A549 (cell line): ENCODE data around the gene PEPD. TPM values are rescaled to one million over a fixed set of nuclear protein-coding genes. Genes with fewer than 3 reads are reported as not detected.

ENCODE experiments used
- ATAC-seq, 2 experiments: fragments of 200-7000 bp in 1 of 2; fragments of >200 bp in 1 of 2; cut with Nextera tagmentation in 1 of 2; cut with Tn5 transposase in 1 of 2; 3 replicates each; pipeline versions ENCODE4 v1.8.0 to v1.9.1; 2018 to 2020; ENCODE audit warnings: mild to moderate bottlenecking in 1 of 2, moderate library complexity in 1 of 2
- CTCF ChIA-PET: fragments of 300-600 bp; sonication (Branson Sonifier 250); formaldehyde crosslinking; extraction: SDS; loops from one replicate; lab custom pipeline; 2021; ENCODE audit warnings: antibody characterized with exemption, inconsistent platforms; lab: Yijun Ruan, JAX
- POLR2A ChIA-PET: fragments of 350-600 bp; formaldehyde crosslinking; extraction: SDS; loops from one replicate; lab custom pipeline; 2021; ENCODE audit warnings: antibody characterized with exemption, inconsistent platforms; lab: Yijun Ruan, JAX
- DNase-seq, 2 experiments: peaks; one replicate each; pipeline versions ENCODE4 v3.0.0 to v3.0.0-alpha.2; 2011 to 2016; ENCODE audit warnings: low read depth in 1 of 2, low spot score in 1 of 2
- FAIRE-seq: peaks from 2 replicates; lab custom pipeline; 2011; peaks lifted over from hg19 to GRCh38; lab: Jason Lieb, UNC
- H3K27ac ChIP-seq, 2 experiments: fragments of >200 bp; sonication (Bioruptor Twin); formaldehyde crosslinking; 3 replicates each; pipeline ENCODE4 v1.5.1; 2016 to 2017
- H3K4me1 ChIP-seq: fragments of >200 bp; sonication (Bioruptor Twin); formaldehyde crosslinking; 3 replicates; pipeline ENCODE4 v1.6.1; 2016
- H3K4me2 ChIP-seq: fragments of >200 bp; sonication (Bioruptor Twin); formaldehyde crosslinking; 3 replicates; pipeline ENCODE4 v1.6.1; 2016
- H3K4me3 ChIP-seq: fragments of >200 bp; sonication (Bioruptor Twin); formaldehyde crosslinking; 3 replicates; pipeline ENCODE4 v1.5.1; 2016
- H3K9me3 ChIP-seq: fragments of >200 bp; sonication (Bioruptor Twin); formaldehyde crosslinking; 3 replicates; pipeline ENCODE4 v1.6.1; 2016
- CEBPB ChIP-seq, 2 experiments: fragments of >200 bp in 1 of 2; sonication (Bioruptor Twin) in 1 of 2; formaldehyde crosslinking in 1 of 2; IDR thresholded peaks; 2 replicates each; pipeline ENCODE4 v1.6.1; 2012 to 2016
- E2F6 ChIP-seq: IDR thresholded peaks from 2 replicates; pipeline ENCODE4 v1.6.1; 2012; ENCODE audit warnings: low read depth, borderline replicate concordance
- ESRRA ChIP-seq: fragments of 150-350 bp; IDR thresholded peaks from 2 replicates; pipeline ENCODE4 v1.6.1; 2014; ENCODE audit warnings: mild to moderate bottlenecking, low read length, borderline replicate concordance
- FOSB ChIP-seq: fragments of 250-450 bp; sonication (Bioruptor Pico); IDR thresholded peaks from 2 replicates; pipeline ENCODE4 v1.5.0; 2020; ENCODE audit warnings: mild to moderate bottlenecking, moderate library complexity
- FOSL2 ChIP-seq, 2 experiments: fragments of 450-650 bp in 1 of 2; fragments of >200 bp in 1 of 2; sonication (Bioruptor Twin) in 1 of 2; formaldehyde crosslinking; IDR thresholded peaks; 2 replicates each; pipeline versions ENCODE4 v1.5.0 to v1.6.1; 2016 to 2020; ENCODE audit warnings: mild to moderate bottlenecking in 1 of 2, moderate library complexity in 1 of 2
- HES2 ChIP-seq: fragments of >200 bp; sonication (Bioruptor Twin); formaldehyde crosslinking; IDR thresholded peaks from 2 replicates; pipeline ENCODE4 v1.6.1; 2016
- HEYL ChIP-seq: fragments of 250-450 bp; sonication (Bioruptor Pico); IDR thresholded peaks from 2 replicates; pipeline ENCODE4 v1.8.0; 2021; ENCODE audit warnings: mild to moderate bottlenecking, moderate library complexity
- HOXA7 ChIP-seq: fragments of 250-450 bp; sonication (Bioruptor Pico); IDR thresholded peaks from 2 replicates; pipeline ENCODE4 v1.5.0; 2020; ENCODE audit warnings: mild to moderate bottlenecking, moderate library complexity
- HOXB13 ChIP-seq: fragments of 250-450 bp; sonication (Bioruptor Pico); IDR thresholded peaks from 2 replicates; pipeline ENCODE4 v1.5.0; 2020; ENCODE audit warnings: low read depth, mild to moderate bottlenecking, moderate library complexity
- HOXB5 ChIP-seq: fragments of 250-450 bp; sonication (Bioruptor Pico); IDR thresholded peaks from 2 replicates; pipeline ENCODE4 v1.5.0; 2020; ENCODE audit warnings: mild to moderate bottlenecking, moderate library complexity
- JUN ChIP-seq, 2 experiments: fragments of >200 bp; sonication (Bioruptor Twin); formaldehyde crosslinking; IDR thresholded peaks; 2 replicates in 1 of 2; 3 replicates in 1 of 2; pipeline ENCODE4 v1.6.1; 2016 to 2017
- JUNB ChIP-seq: fragments of >200 bp; sonication (Bioruptor Twin); formaldehyde crosslinking; IDR thresholded peaks from 2 replicates; pipeline ENCODE4 v1.6.1; 2016
- MAX ChIP-seq: IDR thresholded peaks from 2 replicates; pipeline ENCODE4 v1.6.1; 2012
- NFE2L2 ChIP-seq: fragments of 150-350 bp; conservative IDR thresholded peaks from 2 replicates; pipeline ENCODE4 v1.6.1; 2014; ENCODE audit warnings: low read length
- POLR2A ChIP-seq: IDR thresholded peaks from 2 replicates; pipeline ENCODE4 v1.6.1; 2012; ENCODE audit warnings: mild to moderate bottlenecking, low read length
- RCOR1 ChIP-seq: fragments of 150-350 bp; IDR thresholded peaks from 2 replicates; pipeline ENCODE4 v1.6.1; 2014; ENCODE audit warnings: antibody characterized with exemption, low read length, low read depth
- TFCP2L1 ChIP-seq: fragments of 250-450 bp; sonication (Bioruptor Pico); IDR thresholded peaks from 2 replicates; pipeline ENCODE4 v1.5.0; 2021; ENCODE audit warnings: mild to moderate bottlenecking
- ZFP36 ChIP-seq: fragments of 450-650 bp; IDR thresholded peaks from 2 replicates; pipeline ENCODE4 v1.6.1; 2014; ENCODE audit warnings: borderline replicate concordance; ENCODE audit not compliant: partially characterized antibody
- ZSCAN20 ChIP-seq: fragments of 250-450 bp; sonication (Bioruptor Pico); IDR thresholded peaks from 2 replicates; pipeline ENCODE4 v1.8.0; 2022; ENCODE audit warnings: mild to moderate bottlenecking, moderate library complexity
- WGBS: methylation state at CpG from one replicate; pipeline ENCODE4 v1.1.6; 2017; ENCODE audit errors: missing lambda C conversion rate; 5-methylcytosine and 5-hydroxymethylcytosine counted together
- polyA plus RNA-seq, 4 experiments: library from polyadenylated mRNA; depleted of rRNA in 3 of 4; stranded (reverse); fragments of >200 nt; fragmentation: RNase III in 1 of 4; extraction: RNeasy Plus Mini Kit Qiagen cat#74134 plus additional on column Dnase treatment in 1 of 4; gene quantifications; 2 replicates in 3 of 4; 3 replicates in 1 of 4; pipeline ENCODE4 v1.2.3, GENCODE V29; 2011 to 2017

PEPD gene
- polyA plus RNA-seq, 2 of the 4 experiments (the other 2 are of a cell fraction), result 85.5 to 100 TPM

- FAIRE-seq (peak; percentile 76), ATAC-seq (no peak), DNase-seq (peak in 1 of 2 experiments; percentile 66)
- ChIA-PET CTCF (interaction anchor here (0.6 to 36.3 kb wide), 20 partner anchors 8 to 621 kb away, joined by 3 to 881 read pairs (median 4); partner anchors contain the start of gene CEBPA), POLR2A (interaction anchor here (0.7 to 3.3 kb wide), 7 partner anchors 9 to 128 kb away, joined by 3 to 51 read pairs (median 4); partner anchors contain the start of gene CEBPA)
- H3K27ac ChIP-seq, result peak overlapping the region; percentile 31 to 92; a peak in 5 of 6 replicates
- H3K4me2 ChIP-seq, result peak overlapping the region; percentile 79
- H3K4me1 ChIP-seq, result peaks cover 37% of the 10 kb centered on the region
- WGBS, result 36% methylated on average over 7 of the region's 7 CpGs
- H3K9me3 ChIP-seq, result no peaks in the 10 kb centered on the region
- H3K4me3 ChIP-seq, result peak overlapping the region; percentile 65; the same call in 2 of the 3 replicates
- TF ChIP-seq ESRRA, result no peak
- no peak for TF ChIP-seq NFE2L2
- no peak for TF ChIP-seq HES2
- TF ChIP-seq HOXB5 (CRISPR knock-in tag), result no peak
- no peak for TF ChIP-seq TFCP2L1 (CRISPR knock-in tag)
- no peak for TF ChIP-seq RCOR1
- no peak for TF ChIP-seq POLR2A
- no peak for TF ChIP-seq HOXB13 (CRISPR knock-in tag)
- TF ChIP-seq CEBPB (IDR thresholded peaks at IDR 0.05), result no peak
- TF ChIP-seq E2F6, result no peak
- no peak for TF ChIP-seq ZSCAN20 (CRISPR knock-in tag)
Observed at GRCh38 chr19:33376941-33377557, 144.5 kb downstream of the PEPD start.

GRCh38 chr19:33376423-33376822 lies 145.2 kb downstream of the PEPD start:
- H3K9me3 ChIP-seq, result no peaks in the 10 kb centered on the region
- ATAC-seq (peak in 1 of 2 experiments; percentile 40; a peak in 3 of 6 replicates), DNase-seq (peak; percentile 81 to 86), FAIRE-seq (peak; percentile 99)
- H3K4me2 ChIP-seq, result peak overlapping the region; percentile 79
- peaks cover 37% of the 10 kb centered on the region for H3K4me1 ChIP-seq
- H3K27ac ChIP-seq, result peak overlapping the region; percentile 92 to 95
- WGBS, result 9% methylated on average over 2 of the region's 2 CpGs
- peak; percentile 24; the same call in 1 of the 2 replicates for TF ChIP-seq FOSL2 (IDR thresholded peaks at IDR 0.05)
- TF ChIP-seq FOSL2 (CRISPR knock-in tag; IDR thresholded peaks at IDR 0.05), result peak; percentile 76
- TF ChIP-seq JUN (IDR thresholded peaks at IDR 0.05), result peak in 1 of 2 experiments; percentile 58; a peak in 2 of 5 replicates
- peak; percentile 26; the same call in 1 of the 2 replicates for TF ChIP-seq MAX
- no peak for TF ChIP-seq FOSB
- no peak for TF ChIP-seq TFCP2L1 (CRISPR knock-in tag)
- TF ChIP-seq HOXA7 (CRISPR knock-in tag), result peak; percentile 68; the same call in 1 of the 2 replicates
- ChIA-PET CTCF (interaction anchor here (0.6 to 36.3 kb wide), 16 partner anchors 9 to 622 kb away, joined by 3 to 881 read pairs (median 3); partner anchors contain the start of gene CEBPA), POLR2A (interaction anchor here (0.6 to 3.3 kb wide), 7 partner anchors 10 to 191 kb away, joined by 3 to 51 read pairs (median 4); partner anchors contain the start of gene CEBPA)
- peak overlapping the region; percentile 65; the same call in 2 of the 3 replicates for H3K4me3 ChIP-seq

- ChIA-PET POLR2A (interaction anchor here (0.6 to 3.3 kb wide), 6 partner anchors 10 to 190 kb away, joined by 3 to 51 read pairs (median 5); partner anchors contain the start of gene CEBPA), CTCF (interaction anchor here (0.5 to 36.3 kb wide), 14 partner anchors 9 to 686 kb away, joined by 3 to 881 read pairs (median 24); partner anchors contain the start of gene CEBPA)
- Histone ChIP-seq H3K9me3 (no peaks in the 10 kb centered on the region), H3K4me3 (peak overlapping the region; percentile 65; the same call in 2 of the 3 replicates), H3K4me2 (peak overlapping the region; percentile 79), H3K27ac (peak overlapping the region; percentile 92 to 95), H3K4me1 (peaks cover 37% of the 10 kb centered on the region)
- ATAC-seq (no peak), FAIRE-seq (peak; percentile 79), DNase-seq (no peak)
- no peak for TF ChIP-seq RCOR1
- TF ChIP-seq FOSB, result no peak
- TF ChIP-seq FOSL2 (IDR thresholded peaks at IDR 0.05), result no peak
- peak; percentile 39 for TF ChIP-seq FOSL2 (CRISPR knock-in tag; IDR thresholded peaks at IDR 0.05)
- 0 out of 5 replicates have a peak, but pooled peaks of 1 of the 2 experiments have one; percentile 15 for TF ChIP-seq JUN (IDR thresholded peaks at IDR 0.05)
- no peak for TF ChIP-seq HEYL
- TF ChIP-seq ZFP36, result no peak
- TF ChIP-seq JUNB, result no peak
- 63% methylated on average over 1 of the region's 1 CpG for WGBS
Observed at GRCh38 chr19:33375837-33376159, 145.8 kb downstream of the PEPD start.
